Keratinocyte (primary cell): ENCODE data around the gene ZNF615.

Experiments used
- EZH2 ChIP-seq: IDR thresholded peaks from one replicate; pipeline ENCODE4 v1.6.1; 2012; ENCODE audit warnings: inconsistent platforms, mild to moderate bottlenecking, low read length, moderate library complexity
- TF ChIP-seq, protein P1 (sequence below), 3 experiments: IDR thresholded peaks in 1 of 3; conservative IDR thresholded peaks in 1 of 3; optimal IDR thresholded peaks in 1 of 3; 2 replicates in 2 of 3; 3 replicates in 1 of 3; pipeline versions ENCODE3 to v1.5.1; 2011; ENCODE audit warnings: low read length in 3 of 3, mild to moderate bottlenecking in 3 of 3, moderate library complexity in 2 of 3, control low read depth in 1 of 3, inconsistent platforms in 1 of 3; ENCODE audit not compliant: insufficient read depth in 2 of 3; ENCODE audit errors: extremely low read depth in 1 of 3

DNA sequence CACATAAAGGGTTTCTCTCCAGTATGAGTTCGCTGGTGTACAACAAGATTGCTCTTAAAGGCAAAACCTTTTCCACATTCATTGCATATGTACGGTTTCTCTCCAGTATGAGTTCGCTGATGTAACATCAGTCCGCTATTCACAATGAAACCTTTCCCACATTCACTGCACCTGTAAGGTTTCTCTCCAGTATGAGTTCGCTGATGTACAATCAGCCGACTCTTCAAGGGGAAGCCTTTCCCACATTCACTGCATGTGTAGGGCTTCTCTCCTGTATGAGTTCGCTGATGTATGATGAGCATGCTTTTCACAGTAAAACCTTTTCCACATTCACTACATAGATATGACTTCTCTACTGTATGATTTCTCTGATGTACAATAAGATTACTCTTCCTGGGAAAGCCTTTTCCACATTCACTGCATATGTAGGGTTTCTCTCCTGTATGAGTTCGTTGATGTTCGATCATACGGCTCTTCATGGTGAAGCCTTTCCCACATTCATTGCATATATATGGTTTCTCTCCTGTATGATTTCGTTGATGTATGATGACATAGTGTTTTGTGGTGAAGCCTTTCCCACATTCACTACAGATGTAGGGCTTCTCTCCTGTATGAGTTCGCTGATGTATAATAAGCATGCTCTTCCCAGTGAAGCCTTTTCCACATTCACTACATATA, 26.2 kb upstream of the ZNF615 start:
- TF ChIP-seq, protein P1, sequence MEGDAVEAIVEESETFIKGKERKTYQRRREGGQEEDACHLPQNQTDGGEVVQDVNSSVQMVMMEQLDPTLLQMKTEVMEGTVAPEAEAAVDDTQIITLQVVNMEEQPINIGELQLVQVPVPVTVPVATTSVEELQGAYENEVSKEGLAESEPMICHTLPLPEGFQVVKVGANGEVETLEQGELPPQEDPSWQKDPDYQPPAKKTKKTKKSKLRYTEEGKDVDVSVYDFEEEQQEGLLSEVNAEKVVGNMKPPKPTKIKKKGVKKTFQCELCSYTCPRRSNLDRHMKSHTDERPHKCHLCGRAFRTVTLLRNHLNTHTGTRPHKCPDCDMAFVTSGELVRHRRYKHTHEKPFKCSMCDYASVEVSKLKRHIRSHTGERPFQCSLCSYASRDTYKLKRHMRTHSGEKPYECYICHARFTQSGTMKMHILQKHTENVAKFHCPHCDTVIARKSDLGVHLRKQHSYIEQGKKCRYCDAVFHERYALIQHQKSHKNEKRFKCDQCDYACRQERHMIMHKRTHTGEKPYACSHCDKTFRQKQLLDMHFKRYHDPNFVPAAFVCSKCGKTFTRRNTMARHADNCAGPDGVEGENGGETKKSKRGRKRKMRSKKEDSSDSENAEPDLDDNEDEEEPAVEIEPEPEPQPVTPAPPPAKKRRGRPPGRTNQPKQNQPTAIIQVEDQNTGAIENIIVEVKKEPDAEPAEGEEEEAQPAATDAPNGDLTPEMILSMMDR (optimal IDR thresholded peaks at IDR 0.05 in 1 of 3, IDR thresholded peaks at IDR 0.05 in 1 of 3, conservative IDR thresholded peaks at IDR 0.05 in 1 of 3; ENCODE audit: extremely low read depth in 1 of 3, insufficient read depth in 2 of 3, low read length in 3 of 3), result no peak
- TF ChIP-seq EZH2, result no peak
